Osteoblast (primary cell): Measurements from ENCODE around the gene MS4A6E. TPM values are rescaled to one million over a fixed set of nuclear protein-coding genes. Genes with fewer than 3 reads are reported as not detected.

Source experiments
- DNase-seq: peaks from one replicate; pipeline ENCODE4 v3.0.0; 2011; ENCODE audit warnings: low spot score, mixed read lengths; ENCODE audit not compliant: insufficient read length; ENCODE audit errors: missing footprints
- H2AFZ ChIP-seq: 2 replicates; pipeline ENCODE4 v1.6.0; 2011; ENCODE audit warnings: mild to moderate bottlenecking, low read length
- H3K27ac ChIP-seq: 2 replicates; pipeline ENCODE4 v1.5.1; 2011; ENCODE audit warnings: mild to moderate bottlenecking, low read depth, low read length, moderate library complexity
- H3K27me3 ChIP-seq: 2 replicates; pipeline ENCODE4 v1.6.0; 2012; ENCODE audit warnings: mild to moderate bottlenecking, control low read depth, inconsistent platforms, low read length, moderate library complexity; ENCODE audit not compliant: insufficient read depth
- H3K36me3 ChIP-seq: 2 replicates; pipeline ENCODE4 v1.5.1; 2011; ENCODE audit warnings: mild to moderate bottlenecking, low read length, control low read depth, moderate library complexity; ENCODE audit not compliant: insufficient read depth
- H3K4me1 ChIP-seq: 2 replicates; pipeline ENCODE4 v1.5.1; 2011; ENCODE audit warnings: mild to moderate bottlenecking, low read length, control low read depth, moderate library complexity; ENCODE audit not compliant: insufficient read depth
- H3K4me2 ChIP-seq: 2 replicates; pipeline ENCODE4 v1.6.0; 2011; ENCODE audit warnings: mild to moderate bottlenecking, low read length; ENCODE audit not compliant: insufficient read depth
- H3K4me3 ChIP-seq: fragments of 200-600 bp; sonication (generic); 3 replicates; pipeline ENCODE4 v1.5.1; 2012; ENCODE audit warnings: mild to moderate bottlenecking, low read length, inconsistent platforms; ENCODE audit not compliant: insufficient read depth
- H3K79me2 ChIP-seq: 2 replicates; pipeline ENCODE4 v1.6.0; 2012; ENCODE audit warnings: mild to moderate bottlenecking, low read length, control low read depth, inconsistent platforms; ENCODE audit not compliant: insufficient read depth
- H3K9me3 ChIP-seq: 2 replicates; pipeline ENCODE4 v1.5.1; 2011; ENCODE audit warnings: low read depth, low read length, control low read depth
- H4K20me1 ChIP-seq: 2 replicates; pipeline ENCODE4 v1.6.0; 2012; ENCODE audit warnings: mild to moderate bottlenecking, low read length, control low read depth; ENCODE audit not compliant: insufficient read depth
- CTCF ChIP-seq: IDR thresholded peaks from 2 replicates; pipeline ENCODE4 v1.5.1; 2011; ENCODE audit warnings: mild to moderate bottlenecking, low read depth, low read length, moderate library complexity; ENCODE audit errors: extremely low read depth
- total RNA-seq: library from RNA; depleted of rRNA; stranded (reverse); fragments of >200 nt; gene quantifications from 2 replicates; pipeline ENCODE4 v1.2.3, GENCODE V29; 2012

MS4A6E gene
- total RNA-seq, 1 donor = not detected

DNA sequence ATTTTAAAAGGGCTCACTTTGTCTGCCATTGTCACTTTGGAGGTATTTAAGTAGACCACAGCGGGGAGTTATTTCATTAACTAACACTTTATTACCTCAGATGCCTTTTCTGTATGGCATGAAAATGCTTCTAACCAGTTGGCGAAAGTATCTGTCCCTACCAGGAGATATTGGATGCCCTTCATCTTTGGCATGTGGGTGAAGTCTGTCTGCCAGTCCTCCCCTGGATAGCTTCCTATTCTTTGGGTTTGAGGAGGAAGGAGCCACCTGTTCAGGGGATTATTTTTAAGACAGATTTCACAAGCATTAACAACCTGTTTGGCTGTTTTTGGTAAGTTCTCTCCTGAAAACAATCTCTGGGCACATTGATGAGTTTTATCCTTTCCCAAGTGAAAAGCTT is 17.1 kb downstream of the MS4A6E start:
- H3K27ac ChIP-seq = no peak overlapping the region
- H3K4me2 ChIP-seq = no peak overlapping the region
- DNase-seq = no peak
- no peaks in the 10 kb centered on the region for H3K79me2 ChIP-seq
- H3K4me3 ChIP-seq = no peak overlapping the region
- no peak overlapping the region for H2AFZ ChIP-seq
- H3K9me3 ChIP-seq = no peaks in the 10 kb centered on the region
- no peaks in the 10 kb centered on the region for H3K27me3 ChIP-seq
- H3K4me1 ChIP-seq = no peaks in the 10 kb centered on the region
- no peaks in the 10 kb centered on the region for H3K36me3 ChIP-seq
- H4K20me1 ChIP-seq = no peaks in the 10 kb centered on the region
- no peak for TF ChIP-seq CTCF

GRCh38 chr11:60345489-60345888 is 18.4 kb downstream of the MS4A6E start:
- no peak for DNase-seq
- TF ChIP-seq CTCF = peak; percentile 21
- H3K36me3 ChIP-seq = no peaks in the 10 kb centered on the region
- H3K79me2 ChIP-seq = no peaks in the 10 kb centered on the region
- H4K20me1 ChIP-seq = no peaks in the 10 kb centered on the region
- H3K4me3 ChIP-seq = no peak overlapping the region
- no peak overlapping the region for H3K4me2 ChIP-seq
- no peak overlapping the region for H2AFZ ChIP-seq
- H3K27ac ChIP-seq = no peak overlapping the region
- H3K4me1 ChIP-seq = no peaks in the 10 kb centered on the region
- no peaks in the 10 kb centered on the region for H3K27me3 ChIP-seq
- no peaks in the 10 kb centered on the region for H3K9me3 ChIP-seq

GRCh38 chr11:60347084-60347797 is 20.2 kb downstream of the MS4A6E start:
- no peak for TF ChIP-seq CTCF
- no peak overlapping the region for H3K27ac ChIP-seq
- no peaks in the 10 kb centered on the region for H3K79me2 ChIP-seq
- no peak overlapping the region for H3K4me2 ChIP-seq
- H2AFZ ChIP-seq = no peak overlapping the region
- H3K36me3 ChIP-seq = no peaks in the 10 kb centered on the region
- H3K4me3 ChIP-seq = no peak overlapping the region
- no peaks in the 10 kb centered on the region for H4K20me1 ChIP-seq
- no peaks in the 10 kb centered on the region for H3K4me1 ChIP-seq
- no peaks in the 10 kb centered on the region for H3K27me3 ChIP-seq
- no peaks in the 10 kb centered on the region for H3K9me3 ChIP-seq
- DNase-seq = no peak

- Histone ChIP-seq H3K36me3 (no peaks in the 10 kb centered on the region), H3K9me3 (no peaks in the 10 kb centered on the region), H3K27ac (no peak overlapping the region), H3K4me2 (no peak overlapping the region), H3K27me3 (no peaks in the 10 kb centered on the region), H3K4me3 (no peak overlapping the region), H3K79me2 (no peaks in the 10 kb centered on the region), H2AFZ (no peak overlapping the region), H3K4me1 (no peaks in the 10 kb centered on the region), H4K20me1 (no peaks in the 10 kb centered on the region)
- no peak for DNase-seq
- TF ChIP-seq CTCF = no peak
Measured at GRCh38 chr11:60348116-60348515, 21.1 kb downstream of the MS4A6E start.
